H1 (cell line): ENCODE measurements around the gene NFE2L2. TPM values are rescaled to one million over a fixed set of nuclear protein-coding genes. Genes with fewer than 3 reads are reported as not detected.

ENCODE experiments used
- CTCF ChIA-PET: fragments of 300-600 bp; sonication (Branson Sonifier 250); formaldehyde crosslinking; loops from one replicate; lab custom pipeline; 2021; ENCODE audit not compliant: partially characterized antibody; lab: Charles Lee
- POLR2A ChIA-PET: fragments of 300-600 bp; sonication (Branson Sonifier 250); formaldehyde crosslinking; loops from one replicate; lab custom pipeline; 2021; ENCODE audit warnings: inconsistent platforms; ENCODE audit not compliant: partially characterized antibody; lab: Charles Lee
- DNase-seq, 2 experiments: peaks; one replicate each; pipeline versions ENCODE4 v3.0.0 to v3.0.0-alpha.2; 2010 to 2022; ENCODE audit warnings: low spot score in 2 of 2, low read depth in 1 of 2, mixed read lengths in 1 of 2
- FAIRE-seq: peaks from 2 replicates; lab custom pipeline; 2011; peaks lifted over from hg19 to GRCh38; lab: Jason Lieb, UNC
- H2AFZ ChIP-seq: 2 replicates; pipeline ENCODE4 v1.8.1; 2012; ENCODE audit warnings: low read length, inconsistent platforms
- H2AK5ac ChIP-seq: 2 replicates; pipeline ENCODE4 v1.6.1; 2013; ENCODE audit warnings: low read depth, low read length
- H2BK120ac ChIP-seq: replicated peaks from 2 replicates; pipeline ENCODE3; 2013; ENCODE audit warnings: low read depth, low read length, inconsistent platforms
- H2BK12ac ChIP-seq: 2 replicates; pipeline ENCODE4 v1.6.1; 2013; ENCODE audit warnings: low read depth, low read length
- H2BK15ac ChIP-seq: 2 replicates; pipeline ENCODE4 v1.6.1; 2013; ENCODE audit warnings: low read length
- H2BK20ac ChIP-seq: 2 replicates; pipeline ENCODE4 v1.6.1; 2013; ENCODE audit warnings: low read length
- H2BK5ac ChIP-seq: 2 replicates; pipeline ENCODE4 v1.6.1; 2013; ENCODE audit warnings: low read depth, low read length
- H3K14ac ChIP-seq: 2 replicates; pipeline ENCODE4 v1.6.1; 2013; ENCODE audit warnings: inconsistent platforms; ENCODE audit not compliant: insufficient read length
- H3K18ac ChIP-seq: 2 replicates; pipeline ENCODE4 v1.6.1; 2013; ENCODE audit warnings: low read length; ENCODE audit errors: extremely low read depth
- H3K23ac ChIP-seq: 2 replicates; pipeline ENCODE4 v1.6.1; 2013; ENCODE audit warnings: inconsistent platforms; ENCODE audit not compliant: insufficient read length
- H3K23me2 ChIP-seq: 2 replicates; pipeline ENCODE4 v1.6.1; 2013; ENCODE audit warnings: low read depth, low read length
- H3K27ac ChIP-seq: 2 replicates; pipeline ENCODE4 v1.6.1; 2011; ENCODE audit warnings: low read depth, low read length, inconsistent platforms
- H3K27me3 ChIP-seq, 4 experiments: replicated peaks in 1 of 4; 1 replicate in 1 of 4; 2 replicates in 3 of 4; pipeline versions ENCODE4 v1.6.1 to v1.8.1; 2011 to 2013; ENCODE audit warnings: low read length in 3 of 4, mild to moderate bottlenecking in 3 of 4, inconsistent platforms in 2 of 4, mixed read lengths in 2 of 4, moderate library complexity in 1 of 4; ENCODE audit not compliant: control insufficient read depth in 3 of 4, insufficient read depth in 3 of 4; ENCODE audit errors: extremely low read depth in 1 of 4
- H3K36me3 ChIP-seq, 4 experiments: 2 replicates each; pipeline versions ENCODE4 v1.6.1 to v1.8.1; 2011 to 2013; ENCODE audit warnings: mild to moderate bottlenecking in 4 of 4, low read length in 3 of 4, moderate library complexity in 2 of 4, control low read depth in 1 of 4, inconsistent platforms in 1 of 4; ENCODE audit not compliant: insufficient read depth in 4 of 4, control insufficient read depth in 2 of 4
- H3K4ac ChIP-seq: replicated peaks from 2 replicates; pipeline ENCODE3; 2013; ENCODE audit warnings: low read length, low read depth, mixed read lengths, inconsistent platforms; ENCODE audit not compliant: insufficient read length
- H3K4me1 ChIP-seq, 4 experiments: replicated peaks in 1 of 4; 1 replicate in 1 of 4; 2 replicates in 3 of 4; pipeline versions ENCODE4 v1.6.1 to v1.8.1; 2011 to 2013; ENCODE audit warnings: low read length in 3 of 4, inconsistent platforms in 2 of 4, mixed read lengths in 1 of 4; ENCODE audit not compliant: insufficient read depth in 4 of 4, control insufficient read depth in 3 of 4
- H3K4me2 ChIP-seq, 2 experiments: 2 replicates each; pipeline versions ENCODE4 v1.6.1 to v1.8.1; 2011 to 2013; ENCODE audit warnings: low read depth in 2 of 2, low read length in 2 of 2, control low read depth in 1 of 2, inconsistent platforms in 1 of 2, mild to moderate bottlenecking in 1 of 2; ENCODE audit not compliant: insufficient read depth in 1 of 2
- H3K4me3 ChIP-seq, 4 experiments: fragments of 200-600, 300-600 bp in 1 of 4; sonication (generic), shearing (Covaris generic), sonication (Bioruptor Twin) in 1 of 4; 2 replicates each; pipeline versions ENCODE4 v1.5.1 to v1.8.1; 2011 to 2016; ENCODE audit warnings: low read length in 4 of 4, low read depth in 3 of 4, control low read depth in 2 of 4, inconsistent platforms in 2 of 4, mild to moderate bottlenecking in 2 of 4, mixed read lengths in 1 of 4, moderate library complexity in 1 of 4; ENCODE audit not compliant: insufficient read depth in 2 of 4; ENCODE audit errors: extremely low read depth in 1 of 4
- H3K56ac ChIP-seq: replicated peaks from 2 replicates; pipeline ENCODE3; 2013; ENCODE audit warnings: low read depth, mild to moderate bottlenecking, mixed read lengths, low read length, inconsistent platforms; ENCODE audit not compliant: insufficient read length
- H3K79me1 ChIP-seq: 2 replicates; pipeline ENCODE4 v1.6.1; 2013; ENCODE audit warnings: low read depth, low read length, control low read depth
- H3K79me2 ChIP-seq, 2 experiments: 2 replicates each; pipeline versions ENCODE4 v1.6.1 to v1.8.1; 2012 to 2013; ENCODE audit warnings: low read length in 2 of 2, mild to moderate bottlenecking in 2 of 2, inconsistent platforms in 1 of 2; ENCODE audit not compliant: insufficient read depth in 2 of 2, control insufficient read depth in 1 of 2
- H3K9ac ChIP-seq, 4 experiments: replicated peaks in 1 of 4; 1 replicate in 1 of 4; 2 replicates in 3 of 4; pipeline versions ENCODE4 v1.6.1 to v1.8.1; 2011 to 2013; ENCODE audit warnings: low read depth in 3 of 4, low read length in 3 of 4, control low read depth in 2 of 4, mild to moderate bottlenecking in 2 of 4, moderate library complexity in 2 of 4, inconsistent platforms in 1 of 4; ENCODE audit errors: extremely low read depth in 1 of 4
- H3K9me3 ChIP-seq, 2 experiments: 2 replicates each; pipeline versions ENCODE4 v1.6.1 to v1.8.1; 2012 to 2013; ENCODE audit warnings: mild to moderate bottlenecking in 2 of 2, moderate library complexity in 2 of 2, control low read depth in 1 of 2, inconsistent platforms in 1 of 2, low read depth in 1 of 2, low read length in 1 of 2, mixed read lengths in 1 of 2; ENCODE audit not compliant: insufficient read depth in 2 of 2
- H4K20me1 ChIP-seq, 2 experiments: replicated peaks in 1 of 2; 2 replicates each; pipeline versions ENCODE3 to v1.8.1; 2011 to 2013; ENCODE audit warnings: inconsistent platforms in 2 of 2, low read length in 2 of 2, mild to moderate bottlenecking in 1 of 2; ENCODE audit not compliant: insufficient read depth in 2 of 2, control insufficient read depth in 1 of 2
- H4K5ac ChIP-seq: 2 replicates; pipeline ENCODE4 v1.6.1; 2013; ENCODE audit warnings: low read length, low read depth, mixed read lengths, inconsistent platforms; ENCODE audit not compliant: insufficient read length
- H4K8ac ChIP-seq: 2 replicates; pipeline ENCODE4 v1.8.0; 2013; ENCODE audit warnings: mild to moderate bottlenecking, moderate library complexity, low read length, inconsistent platforms; ENCODE audit not compliant: insufficient read depth; ENCODE audit errors: extremely low read depth
- H4K91ac ChIP-seq: replicated peaks from 2 replicates; pipeline ENCODE3; 2013; ENCODE audit warnings: low read length, mixed read lengths, inconsistent platforms; ENCODE audit not compliant: insufficient read length
- JUND ChIP-seq: IDR thresholded peaks from 2 replicates; pipeline ENCODE4 v1.6.1; 2011; ENCODE audit warnings: mild to moderate bottlenecking, improper control_type of control experiment, low read length
- WGBS, 2 experiments: shearing (Covaris generic) in 1 of 2; methylation state at CpG; one replicate each; pipeline versions ENCODE4 v1.1.6 to v1.1.7; 2013 to 2015; ENCODE audit warnings: low lambda C conversion rate in 2 of 2, mixed read lengths in 2 of 2, inconsistent platforms in 1 of 2, low coverage in 1 of 2, missing lambda C conversion rate in 1 of 2; ENCODE audit not compliant: insufficient replicate concordance in 2 of 2, insufficient coverage in 1 of 2, insufficient read length in 1 of 2; ENCODE audit errors: extremely low coverage in 1 of 2, missing lambda C conversion rate in 1 of 2; 5-methylcytosine and 5-hydroxymethylcytosine counted together
- polyA plus RNA-seq, 7 experiments: library from polyadenylated mRNA; depleted of rRNA in 3 of 7; stranded (reverse) in 5 of 7; unstranded in 2 of 7; fragments of >200 nt in 5 of 7; fragments of 200-250 nt in 2 of 7; gene quantifications; 1 replicate in 5 of 7; 2 replicates in 1 of 7; 4 replicates in 1 of 7; pipeline versions ENCODE4 v1.2.1 to v1.2.3, GENCODE V29; 2011 to 2013; ENCODE audit warnings: missing spikeins in 2 of 7, mixed read lengths in 2 of 7
- total RNA-seq: library from RNA; stranded (reverse); fragmentation: NEBNext Ultra II Directional; extraction: Animal tissue kit (Norgen Biotek cat#: 25700); gene quantifications from 2 replicates; pipeline ENCODE4 v1.2.1, GENCODE V29; 2021

The NFE2L2 gene
- total and polyA plus RNA-seq, 2 of the 8 experiments (the other 6 are each of a cell fraction or from before 2014, with no cell fraction given): 33.2 to 34.5 TPM

- H3K4me2 ChIP-seq: no peak overlapping the region
- no peaks in the 10 kb centered on the region for H3K23me2 ChIP-seq
- peaks cover 7 to 81% of the 10 kb centered on the region in 2 experiments for H3K79me2 ChIP-seq
- H2BK5ac ChIP-seq: no peak overlapping the region
- CTCF ChIA-PET: interaction anchor here (1.2 to 5.9 kb wide), 5 partner anchors 8 to 74 kb away, joined by 3 to 41 read pairs (median 5); no protein-coding TSS in a partner anchor
- no peak overlapping the region for H3K9ac ChIP-seq
- no peaks in the 10 kb centered on the region for H3K9me3 ChIP-seq
- POLR2A ChIA-PET: interaction anchor here (1.1 to 7.1 kb wide), 5 partner anchors 13 to 26 kb away, joined by 3 to 56 read pairs (median 6); partner anchors contain the start of gene NFE2L2
- no peak overlapping the region for H4K5ac ChIP-seq
- H3K27ac ChIP-seq: no peak overlapping the region
- no peak for FAIRE-seq
- no peak overlapping the region for H4K8ac ChIP-seq
- no peak overlapping the region for H2AK5ac ChIP-seq
- H3K36me3 ChIP-seq: peaks cover 0 to under 1% (median 0%) of the 10 kb centered on the region in 4 experiments; a peak in 1 of 8 replicates
- no peak overlapping the region for H2BK120ac ChIP-seq
- H3K27me3 ChIP-seq: no peaks in the 10 kb centered on the region
- H2BK12ac ChIP-seq: no peak overlapping the region
- peaks cover 2% of the 10 kb centered on the region in 2 experiments for H4K20me1 ChIP-seq
- H3K4ac ChIP-seq: no peak overlapping the region
- H3K23ac ChIP-seq: no peak overlapping the region
- H3K18ac ChIP-seq: no peak overlapping the region
- no peak overlapping the region for H3K4me3 ChIP-seq
- WGBS, 2 experiments: 89% methylated on average over 6 of the region's 6 CpGs; no CpG with 5 or more reads in 1 of the 2 experiments
- no peak overlapping the region for H2BK15ac ChIP-seq
- H2AFZ ChIP-seq: no peak overlapping the region
- no peak for DNase-seq
- peaks cover 9% of the 10 kb centered on the region for H3K79me1 ChIP-seq
- no peak overlapping the region for H4K91ac ChIP-seq
- no peak for TF ChIP-seq JUND
- no peak overlapping the region for H3K56ac ChIP-seq
- H3K4me1 ChIP-seq: no peaks in the 10 kb centered on the region; a peak in 2 of 7 replicates
- H2BK20ac ChIP-seq: no peak overlapping the region
- no peak overlapping the region for H3K14ac ChIP-seq
Observed at GRCh38 chr2:177239053-177239452, 25.5 kb downstream of the NFE2L2 start.
